WTC11 (cell line): ENCODE measurements around the gene SPPL2B. TPM values are rescaled to one million over a fixed set of nuclear protein-coding genes. Genes with fewer than 3 reads are reported as not detected.

Source experiments
- ATAC-seq: fragments of 200-7000 bp; cut with Tn5 transposase; 2 replicates; pipeline ENCODE4 v1.10.0; 2021; ENCODE audit warnings: mild to moderate bottlenecking, moderate library complexity
- CTCF ChIA-PET: fragments of 300-600 bp; sonication (Branson Sonifier 250); formaldehyde crosslinking; loops from one replicate; lab custom pipeline; 2021; ENCODE audit warnings: antibody characterized with exemption; lab: Charles Lee
- POLR2A ChIA-PET: fragments of 350-600 bp; sonication (Branson Sonifier 250); formaldehyde crosslinking; loops from one replicate; lab custom pipeline; 2021; ENCODE audit warnings: antibody characterized with exemption; lab: Charles Lee
- DNase-seq: peaks from one replicate; pipeline ENCODE4 v3.0.0; 2021; ENCODE audit warnings: low spot score
- H3K27ac Mint-ChIP-seq: 2 replicates; pipeline ENCODE4 v1.8.0; 2021; ENCODE audit warnings: mixed read lengths
- H3K27me3 Mint-ChIP-seq: 2 replicates; pipeline ENCODE4 v1.8.0; 2021; ENCODE audit warnings: low read depth, mild to moderate bottlenecking, moderate library complexity, mixed read lengths
- H3K36me3 Mint-ChIP-seq: 2 replicates; pipeline ENCODE4 v1.8.0; 2021; ENCODE audit warnings: mixed read lengths
- H3K4me1 Mint-ChIP-seq: 2 replicates; pipeline ENCODE4 v1.8.0; 2022; ENCODE audit warnings: mixed read lengths
- H3K4me3 Mint-ChIP-seq: 2 replicates; pipeline ENCODE4 v1.8.0; 2021; ENCODE audit warnings: mild to moderate bottlenecking, moderate library complexity, mixed read lengths
- H3K9me3 Mint-ChIP-seq: 2 replicates; pipeline ENCODE4 v1.8.0; 2021; ENCODE audit warnings: mixed read lengths
- ATF1 ChIP-seq: sonication (generic); formaldehyde crosslinking; IDR thresholded peaks from 2 replicates; pipeline ENCODE4 v1.8.1; 2023; ENCODE audit warnings: mild to moderate bottlenecking, moderate library complexity, missing genetic modification reagents
- CBFB ChIP-seq: sonication (generic); formaldehyde crosslinking; IDR thresholded peaks from 2 replicates; pipeline ENCODE4 v1.8.1; 2022; ENCODE audit warnings: mild to moderate bottlenecking, low read depth, missing genetic modification reagents
- ETV6 ChIP-seq: sonication (generic); formaldehyde crosslinking; IDR thresholded peaks from 2 replicates; pipeline ENCODE4 v1.8.1; 2022; ENCODE audit warnings: mild to moderate bottlenecking, missing genetic modification reagents
- FOXJ3 ChIP-seq: sonication (generic); formaldehyde crosslinking; IDR thresholded peaks from 2 replicates; pipeline ENCODE4 v1.9.0; 2021; ENCODE audit warnings: missing genetic modification reagents, mild to moderate bottlenecking, borderline replicate concordance
- FOXK1 ChIP-seq: sonication (generic); formaldehyde crosslinking; IDR thresholded peaks from 2 replicates; pipeline ENCODE4 v1.8.0; 2022; ENCODE audit warnings: mild to moderate bottlenecking, moderate library complexity, missing genetic modification reagents
- FOXP1 ChIP-seq: sonication (generic); formaldehyde crosslinking; IDR thresholded peaks from 2 replicates; pipeline ENCODE4 v1.8.0; 2022; ENCODE audit warnings: missing genetic modification reagents, mild to moderate bottlenecking, moderate library complexity, borderline replicate concordance
- HMGA2 ChIP-seq: fragments of 250-450 bp; sonication (Bioruptor Pico); IDR thresholded peaks from 2 replicates; pipeline ENCODE4 v1.4.0; 2021; ENCODE audit warnings: mild to moderate bottlenecking, moderate library complexity
- JUN ChIP-seq: sonication (generic); formaldehyde crosslinking; IDR thresholded peaks from 2 replicates; pipeline ENCODE4 v1.8.0; 2023; ENCODE audit warnings: mild to moderate bottlenecking, missing genetic modification reagents
- MAX ChIP-seq: sonication (generic); formaldehyde crosslinking; IDR thresholded peaks from 2 replicates; pipeline ENCODE4 v1.8.0; 2022; ENCODE audit warnings: mild to moderate bottlenecking, missing genetic modification reagents
- MYBL2 ChIP-seq: sonication (generic); formaldehyde crosslinking; IDR thresholded peaks from 2 replicates; pipeline ENCODE4 v1.8.1; 2023; ENCODE audit warnings: mild to moderate bottlenecking, moderate library complexity, missing genetic modification reagents
- PRDM15 ChIP-seq: sonication (generic); formaldehyde crosslinking; IDR thresholded peaks from 2 replicates; pipeline ENCODE4 v1.8.0; 2022; ENCODE audit warnings: missing genetic modification reagents
- RELA ChIP-seq: sonication (generic); formaldehyde crosslinking; IDR thresholded peaks from 2 replicates; pipeline ENCODE4 v1.8.1; 2022; ENCODE audit warnings: missing genetic modification reagents, mild to moderate bottlenecking, borderline replicate concordance
- TCF7 ChIP-seq: sonication (generic); formaldehyde crosslinking; IDR thresholded peaks from 2 replicates; pipeline ENCODE4 v1.8.0; 2022; ENCODE audit warnings: mild to moderate bottlenecking, low read depth, missing genetic modification reagents, moderate library complexity
- ZBTB21 ChIP-seq: sonication (generic); formaldehyde crosslinking; IDR thresholded peaks from 2 replicates; pipeline ENCODE4 v1.8.1; 2023; ENCODE audit warnings: mild to moderate bottlenecking, missing genetic modification reagents, borderline replicate concordance
- ZNF232 ChIP-seq: sonication (generic); formaldehyde crosslinking; IDR thresholded peaks from 2 replicates; pipeline ENCODE4 v1.8.0; 2022; ENCODE audit warnings: mild to moderate bottlenecking, missing genetic modification reagents
- total RNA-seq: library from RNA; stranded (reverse); gene quantifications from 3 replicates; pipeline ENCODE4 v1.2.3, GENCODE V29; 2021
- TF ChIP-seq, protein P1 (sequence below): sonication (generic); formaldehyde crosslinking; IDR thresholded peaks from 2 replicates; pipeline ENCODE4 v1.8.1; 2023; ENCODE audit warnings: mild to moderate bottlenecking, missing genetic modification reagents
- TF ChIP-seq, protein P2 (sequence below): sonication (generic); formaldehyde crosslinking; IDR thresholded peaks from 2 replicates; pipeline ENCODE4 v1.8.1; 2023; ENCODE audit warnings: mild to moderate bottlenecking, moderate library complexity, missing genetic modification reagents
- TF ChIP-seq, protein P3 (sequence below): fragments of 250-450 bp; sonication (Bioruptor Pico); IDR thresholded peaks from 2 replicates; pipeline ENCODE4 v1.9.0; 2021; ENCODE audit warnings: moderate library complexity, mild to moderate bottlenecking, inconsistent platforms, borderline replicate concordance
- TF ChIP-seq, protein P4 (sequence below): sonication (generic); formaldehyde crosslinking; IDR thresholded peaks from 2 replicates; pipeline ENCODE4 v1.8.1; 2023; ENCODE audit warnings: mild to moderate bottlenecking, missing genetic modification reagents
- TF ChIP-seq, protein P5 (sequence below): fragments of 250-450 bp; sonication (Bioruptor Pico); IDR thresholded peaks from 2 replicates; pipeline ENCODE4 v1.9.0; 2021; ENCODE audit warnings: mild to moderate bottlenecking
- TF ChIP-seq, protein P6 (sequence below): sonication (generic); formaldehyde crosslinking; IDR thresholded peaks from 2 replicates; pipeline ENCODE4 v1.8.0; 2022; ENCODE audit warnings: mild to moderate bottlenecking, missing genetic modification reagents

The SPPL2B gene
- total RNA-seq, 1 experiment from 2014 or later = 117 TPM

DNA sequence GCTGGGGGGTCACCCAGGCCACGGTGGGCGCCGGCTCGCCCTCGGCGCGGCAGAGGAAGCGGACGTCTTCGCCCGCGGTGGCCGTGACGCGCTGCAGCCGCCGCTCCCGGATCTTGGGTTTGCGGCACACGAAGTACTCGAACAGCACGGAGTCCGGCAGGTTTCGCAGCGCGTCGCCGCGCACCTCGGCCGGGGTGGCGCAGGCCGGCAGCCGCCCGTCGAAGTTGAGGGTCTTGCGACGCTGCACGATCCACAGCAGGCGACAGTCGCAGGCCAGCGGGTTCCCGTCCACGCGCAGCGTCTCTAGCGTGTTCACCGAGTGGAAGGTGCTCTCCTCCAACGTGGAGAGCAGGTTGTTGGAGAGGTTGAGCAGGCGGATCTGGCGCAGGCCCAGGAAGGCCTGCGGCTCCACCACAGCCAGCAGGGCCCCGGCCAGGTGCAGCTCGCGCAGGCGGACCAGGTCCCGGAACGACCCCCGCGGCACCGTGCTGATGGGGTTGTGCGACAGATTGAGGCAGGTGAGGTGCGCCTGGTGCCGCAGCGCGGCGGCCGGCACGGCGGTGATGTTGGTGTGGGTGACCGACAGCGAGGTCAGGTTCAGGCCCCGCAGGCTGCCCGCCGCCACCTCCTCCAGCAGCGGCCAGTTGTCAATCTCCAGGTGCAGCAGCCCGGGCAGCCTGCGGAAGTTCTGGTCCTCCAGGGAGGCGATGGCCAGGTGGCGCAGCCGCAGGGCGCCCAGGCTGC, 37.9 kb upstream of the SPPL2B start:
- Mint-ChIP-seq H3K9me3 (no peaks in the 10 kb centered on the region), H3K36me3 (no peaks in the 10 kb centered on the region), H3K4me3 (peak overlapping the region; percentile 48), H3K27me3 (peaks cover 78% of the 10 kb centered on the region), H3K4me1 (peaks cover 9% of the 10 kb centered on the region; the same call in 1 of the 2 replicates), H3K27ac (no peak overlapping the region)
- DNase-seq (peak; percentile 63), ATAC-seq (peak; percentile 37)
- ChIA-PET POLR2A (interaction anchor here (1.2 to 1.5 kb wide), 2 partner anchors 15 to 51 kb away, joined by 3 read pairs; no protein-coding TSS in a partner anchor), CTCF (interaction anchor here (0.8 to 2.1 kb wide), 13 partner anchors 10 to 97 kb away, joined by 3 to 20 read pairs (median 4); partner anchors contain the start of genes LSM7, PLEKHJ1 and SPPL2B)
- TF ChIP-seq TCF7 = peak; percentile 10; the same call in 1 of the 2 replicates
- TF ChIP-seq FOXP1 (CRISPR knock-in tag) = peak; percentile 19; the same call in 1 of the 2 replicates
- 0 out of 2 replicates have a peak, but pooled peaks have one; percentile 28 for TF ChIP-seq MYBL2 (CRISPR knock-in tag)
- TF ChIP-seq, protein P1, sequence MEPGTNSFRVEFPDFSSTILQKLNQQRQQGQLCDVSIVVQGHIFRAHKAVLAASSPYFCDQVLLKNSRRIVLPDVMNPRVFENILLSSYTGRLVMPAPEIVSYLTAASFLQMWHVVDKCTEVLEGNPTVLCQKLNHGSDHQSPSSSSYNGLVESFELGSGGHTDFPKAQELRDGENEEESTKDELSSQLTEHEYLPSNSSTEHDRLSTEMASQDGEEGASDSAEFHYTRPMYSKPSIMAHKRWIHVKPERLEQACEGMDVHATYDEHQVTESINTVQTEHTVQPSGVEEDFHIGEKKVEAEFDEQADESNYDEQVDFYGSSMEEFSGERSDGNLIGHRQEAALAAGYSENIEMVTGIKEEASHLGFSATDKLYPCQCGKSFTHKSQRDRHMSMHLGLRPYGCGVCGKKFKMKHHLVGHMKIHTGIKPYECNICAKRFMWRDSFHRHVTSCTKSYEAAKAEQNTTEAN = 0 out of 2 replicates have a peak, but pooled peaks have one; percentile 12
- TF ChIP-seq JUN (CRISPR knock-in tag) = no peak
- TF ChIP-seq, protein P2, sequence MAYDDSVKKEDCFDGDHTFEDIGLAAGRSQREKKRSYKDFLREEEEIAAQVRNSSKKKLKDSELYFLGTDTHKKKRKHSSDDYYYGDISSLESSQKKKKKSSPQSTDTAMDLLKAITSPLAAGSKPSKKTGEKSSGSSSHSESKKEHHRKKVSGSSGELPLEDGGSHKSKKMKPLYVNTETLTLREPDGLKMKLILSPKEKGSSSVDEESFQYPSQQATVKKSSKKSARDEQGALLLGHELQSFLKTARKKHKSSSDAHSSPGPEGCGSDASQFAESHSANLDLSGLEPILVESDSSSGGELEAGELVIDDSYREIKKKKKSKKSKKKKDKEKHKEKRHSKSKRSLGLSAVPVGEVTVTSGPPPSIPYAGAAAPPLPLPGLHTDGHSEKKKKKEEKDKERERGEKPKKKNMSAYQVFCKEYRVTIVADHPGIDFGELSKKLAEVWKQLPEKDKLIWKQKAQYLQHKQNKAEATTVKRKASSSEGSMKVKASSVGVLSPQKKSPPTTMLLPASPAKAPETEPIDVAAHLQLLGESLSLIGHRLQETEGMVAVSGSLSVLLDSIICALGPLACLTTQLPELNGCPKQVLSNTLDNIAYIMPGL = peak; percentile 26; the same call in 1 of the 2 replicates
- no peak for TF ChIP-seq CBFB (CRISPR knock-in tag)
- TF ChIP-seq, all 79 proteins: peak for 5

GRCh38 chr19:2291185-2291751, 37.2 kb upstream of the SPPL2B start:
- Mint-ChIP-seq H3K4me3 (peak overlapping the region; percentile 48), H3K27me3 (peaks cover 77% of the 10 kb centered on the region), H3K4me1 (peaks cover 9% of the 10 kb centered on the region; the same call in 1 of the 2 replicates), H3K27ac (no peak overlapping the region), H3K9me3 (no peaks in the 10 kb centered on the region), H3K36me3 (no peaks in the 10 kb centered on the region)
- ChIA-PET CTCF (interaction anchor here (0.8 to 2.1 kb wide), 13 partner anchors 9 to 96 kb away, joined by 3 to 20 read pairs (median 4); partner anchors contain the start of genes LSM7, PLEKHJ1 and SPPL2B), POLR2A (interaction anchor here (0.5 to 1.5 kb wide), 3 partner anchors 16 to 338 kb away, joined by 3 read pairs; no protein-coding TSS in a partner anchor)
- ATAC-seq (peak; percentile 67), DNase-seq (peak; percentile 77)
- TF ChIP-seq RELA (CRISPR knock-in tag) (0 out of 2 replicates have a peak, but pooled peaks have one; percentile 61), ETV6 (CRISPR knock-in tag) (peak; percentile 85; the same call in 1 of the 2 replicates), ATF1 (CRISPR knock-in tag) (no peak), PRDM15 (CRISPR knock-in tag) (peak; percentile 45; the same call in 1 of the 2 replicates), HMGA2 (CRISPR knock-in tag) (no peak), ZNF232 (no peak), FOXJ3 (CRISPR knock-in tag) (no peak), FOXK1 (CRISPR knock-in tag) (0 out of 2 replicates have a peak, but pooled peaks have one; percentile 50), ZBTB21 (CRISPR knock-in tag) (no peak), MAX (peak; percentile 79; the same call in 1 of the 2 replicates)
- TF ChIP-seq, protein P3, sequence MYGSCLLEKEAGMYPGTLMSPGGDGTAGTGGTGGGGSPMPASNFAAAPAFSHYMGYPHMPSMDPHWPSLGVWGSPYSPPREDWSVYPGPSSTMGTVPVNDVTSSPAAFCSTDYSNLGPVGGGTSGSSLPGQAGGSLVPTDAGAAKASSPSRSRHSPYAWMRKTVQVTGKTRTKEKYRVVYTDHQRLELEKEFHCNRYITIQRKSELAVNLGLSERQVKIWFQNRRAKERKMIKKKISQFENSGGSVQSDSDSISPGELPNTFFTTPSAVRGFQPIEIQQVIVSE (CRISPR knock-in tag) = no peak
- TF ChIP-seq, protein P4, sequence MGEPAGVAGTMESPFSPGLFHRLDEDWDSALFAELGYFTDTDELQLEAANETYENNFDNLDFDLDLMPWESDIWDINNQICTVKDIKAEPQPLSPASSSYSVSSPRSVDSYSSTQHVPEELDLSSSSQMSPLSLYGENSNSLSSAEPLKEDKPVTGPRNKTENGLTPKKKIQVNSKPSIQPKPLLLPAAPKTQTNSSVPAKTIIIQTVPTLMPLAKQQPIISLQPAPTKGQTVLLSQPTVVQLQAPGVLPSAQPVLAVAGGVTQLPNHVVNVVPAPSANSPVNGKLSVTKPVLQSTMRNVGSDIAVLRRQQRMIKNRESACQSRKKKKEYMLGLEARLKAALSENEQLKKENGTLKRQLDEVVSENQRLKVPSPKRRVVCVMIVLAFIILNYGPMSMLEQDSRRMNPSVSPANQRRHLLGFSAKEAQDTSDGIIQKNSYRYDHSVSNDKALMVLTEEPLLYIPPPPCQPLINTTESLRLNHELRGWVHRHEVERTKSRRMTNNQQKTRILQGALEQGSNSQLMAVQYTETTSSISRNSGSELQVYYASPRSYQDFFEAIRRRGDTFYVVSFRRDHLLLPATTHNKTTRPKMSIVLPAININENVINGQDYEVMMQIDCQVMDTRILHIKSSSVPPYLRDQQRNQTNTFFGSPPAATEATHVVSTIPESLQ (CRISPR knock-in tag) = no peak
- TF ChIP-seq, protein P5, sequence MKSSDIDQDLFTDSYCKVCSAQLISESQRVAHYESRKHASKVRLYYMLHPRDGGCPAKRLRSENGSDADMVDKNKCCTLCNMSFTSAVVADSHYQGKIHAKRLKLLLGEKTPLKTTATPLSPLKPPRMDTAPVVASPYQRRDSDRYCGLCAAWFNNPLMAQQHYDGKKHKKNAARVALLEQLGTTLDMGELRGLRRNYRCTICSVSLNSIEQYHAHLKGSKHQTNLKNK (CRISPR knock-in tag) = no peak
- TF ChIP-seq, protein P6, sequence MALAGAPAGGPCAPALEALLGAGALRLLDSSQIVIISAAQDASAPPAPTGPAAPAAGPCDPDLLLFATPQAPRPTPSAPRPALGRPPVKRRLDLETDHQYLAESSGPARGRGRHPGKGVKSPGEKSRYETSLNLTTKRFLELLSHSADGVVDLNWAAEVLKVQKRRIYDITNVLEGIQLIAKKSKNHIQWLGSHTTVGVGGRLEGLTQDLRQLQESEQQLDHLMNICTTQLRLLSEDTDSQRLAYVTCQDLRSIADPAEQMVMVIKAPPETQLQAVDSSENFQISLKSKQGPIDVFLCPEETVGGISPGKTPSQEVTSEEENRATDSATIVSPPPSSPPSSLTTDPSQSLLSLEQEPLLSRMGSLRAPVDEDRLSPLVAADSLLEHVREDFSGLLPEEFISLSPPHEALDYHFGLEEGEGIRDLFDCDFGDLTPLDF (CRISPR knock-in tag) = no peak
